ENCODE results near the gene SRSF8. TPM values are rescaled to one million over a fixed set of nuclear protein-coding genes. Genes with fewer than 3 reads are reported as not detected.

The SRSF8 gene
- total and polyA plus RNA-seq, 2 of the 4 experiments (the other 2 are of a cell fraction), result 3.4 to 14.3 TPM

- no peak overlapping the region for H3K4me2 ChIP-seq (ENCODE audit: low read depth, low read length)
- CTCF ChIA-PET, result interaction anchor here (1.3 kb wide), 1 partner anchor 17 kb away, joined by 3 read pairs; no protein-coding TSS in a partner anchor
- no peak overlapping the region for H2BK15ac ChIP-seq (ENCODE audit: low read depth, low read length)
- intact Hi-C loops (cut with micrococcal nuclease), result no loop called here
- H4K91ac ChIP-seq (ENCODE audit: insufficient read depth, low read depth, low read length), result no peak overlapping the region
- H3K56ac ChIP-seq (ENCODE audit: extremely low read depth, insufficient read depth, low read length), result no peak overlapping the region
- peaks cover 5% of the 10 kb centered on the region; the same call in 1 of the 2 replicates for H3K9me1 ChIP-seq (ENCODE audit: insufficient read depth, low read length)
- no peaks in the 10 kb centered on the region for H4K20me1 ChIP-seq (ENCODE audit: insufficient read depth, low read length)
- no peak overlapping the region for H2BK5ac ChIP-seq (ENCODE audit: low read depth, low read length, poor library complexity, severe bottlenecking)
- no peak overlapping the region for H3K14ac ChIP-seq (replicated peaks; ENCODE audit: low read depth, low read length)
- TF ChIP-seq RFX5 (IDR thresholded peaks at IDR 0.05; ENCODE audit: low read depth, low read length) (no peak), RAD21 (IDR thresholded peaks at IDR 0.05; ENCODE audit: low read length) (no peak), MAFK (IDR thresholded peaks at IDR 0.05; ENCODE audit: low read depth, low read length) (no peak), BHLHE40 (IDR thresholded peaks at IDR 0.05; ENCODE audit: low read depth, low read length) (no peak), USF2 (IDR thresholded peaks at IDR 0.05; ENCODE audit: low read depth, low read length) (no peak), ELK1 (IDR thresholded peaks at IDR 0.05; ENCODE audit: borderline replicate concordance, low read depth, low read length) (no peak), SMC3 (IDR thresholded peaks at IDR 0.05; ENCODE audit: low read depth, low read length) (no peak), CHD1 (IDR thresholded peaks at IDR 0.05; ENCODE audit: low read depth, low read length) (no peak), MAZ (IDR thresholded peaks at IDR 0.05; ENCODE audit: borderline replicate concordance, low read depth, low read length) (no peak), CEBPB (IDR thresholded peaks at IDR 0.05; ENCODE audit: low read depth, low read length) (no peak), POLR2A (IDR thresholded peaks at IDR 0.05; ENCODE audit: low read depth, low read length) (no peak), CTCF (conservative IDR thresholded peaks at IDR 0.05; ENCODE audit: low read depth, low read length) (no peak)
- no peak overlapping the region for H3K4me3 ChIP-seq (ENCODE audit: insufficient read depth, low read depth, low read length)
- no peak overlapping the region for H3K9ac ChIP-seq (ENCODE audit: low read depth, low read length)
- H3K4ac ChIP-seq (ENCODE audit: low read depth, low read length), result no peak overlapping the region
- no peak overlapping the region for H2AFZ ChIP-seq (replicated peaks; ENCODE audit: low read length, poor library complexity)
- H3K9me3 ChIP-seq (ENCODE audit: control insufficient read depth, insufficient read depth, low read length), result no peaks in the 10 kb centered on the region
- H3K79me1 ChIP-seq (ENCODE audit: low read depth in 1 of 2, low read length in 2 of 2), result no peaks in the 10 kb centered on the region
- BruUV-seq (replicated peaks), result no TSS peak
- peaks cover 3% of the 10 kb centered on the region; the same call in 1 of the 2 replicates for H3K4me1 ChIP-seq (ENCODE audit: control insufficient read depth, insufficient read depth, low read length)
- H2BK120ac ChIP-seq (ENCODE audit: low read depth, low read length), result no peak overlapping the region
- POLR2A ChIA-PET (ENCODE audit: unreplicated experiment), result no interaction called here
- no peaks in the 10 kb centered on the region; the same call in 1 of the 2 replicates for H3K27me3 ChIP-seq (ENCODE audit: control insufficient read depth, insufficient read depth, low read length)
- in situ Hi-C loops (cut with MboI; ENCODE audit: low sequenced_read_pairs), result no loop called here
- H2BK20ac ChIP-seq (ENCODE audit: low read depth, low read length), result no peak overlapping the region
- dilution Hi-C loops (cut with HindIII; ENCODE audit: low sequenced_read_pairs, unreplicated experiment), result no loop called here
- no peak overlapping the region for H2AK5ac ChIP-seq (ENCODE audit: low read depth, low read length)
- H3K27ac ChIP-seq (ENCODE audit: insufficient read depth, low read length), result no peak overlapping the region
- no peak overlapping the region for H4K8ac ChIP-seq (ENCODE audit: low read depth in 2 of 2, low read length in 2 of 2)
- H3K18ac ChIP-seq (ENCODE audit: low read depth, low read length), result no peak overlapping the region
- H2AK9ac ChIP-seq (replicated peaks; ENCODE audit: low read depth, low read length, poor library complexity), result no peak overlapping the region
- H3K36me3 ChIP-seq (ENCODE audit: control insufficient read depth, insufficient read depth, low read length), result no peaks in the 10 kb centered on the region
- DNase-seq (peak; percentile 55), ATAC-seq (ENCODE audit: low read depth) (no peak)
- no peak overlapping the region for H3K23ac ChIP-seq (ENCODE audit: low read depth, low read length)
- H4K5ac ChIP-seq (ENCODE audit: low read depth, low read length), result no peak overlapping the region
Measured at GRCh38 chr11:95084509-95084908, 17.8 kb downstream of the SRSF8 start.
